ENCODE measurements around the gene EMP3. TPM values are rescaled to one million over a fixed set of nuclear protein-coding genes. Genes with fewer than 3 reads are reported as not detected.
"Not testable (repeated sequence)": the region's sequence is repeated elsewhere in the genome, so short reads cannot be mapped to it uniquely, and the experiment has no call there.

EMP3 gene
- total RNA-seq, 2 donors from 2014 or later, result 11.6 to 29.4 TPM

DNA sequence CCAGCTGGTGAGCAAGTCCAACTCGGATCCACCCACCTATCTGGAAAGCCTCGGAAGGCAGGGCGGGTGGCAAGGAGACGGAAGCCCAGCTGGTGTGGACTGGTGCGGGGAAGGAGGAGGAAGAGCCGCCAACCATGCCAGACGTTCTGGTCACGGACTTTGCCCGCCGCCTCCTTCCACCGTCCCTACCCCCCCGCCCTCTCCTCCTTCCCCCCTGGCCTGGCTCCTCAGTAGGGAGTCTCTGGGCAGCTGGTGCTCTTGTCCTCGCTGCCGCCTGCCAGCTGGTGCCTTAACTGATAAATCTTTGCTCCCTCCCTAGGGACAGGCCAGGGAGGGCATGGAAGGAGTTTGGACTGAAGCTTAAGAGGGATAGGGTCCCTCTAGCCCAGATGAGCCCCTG lies 43.6 kb downstream of the EMP3 start:
- H3K36me3 ChIP-seq, result no peaks in the 10 kb centered on the region
- TF ChIP-seq, protein P1, sequence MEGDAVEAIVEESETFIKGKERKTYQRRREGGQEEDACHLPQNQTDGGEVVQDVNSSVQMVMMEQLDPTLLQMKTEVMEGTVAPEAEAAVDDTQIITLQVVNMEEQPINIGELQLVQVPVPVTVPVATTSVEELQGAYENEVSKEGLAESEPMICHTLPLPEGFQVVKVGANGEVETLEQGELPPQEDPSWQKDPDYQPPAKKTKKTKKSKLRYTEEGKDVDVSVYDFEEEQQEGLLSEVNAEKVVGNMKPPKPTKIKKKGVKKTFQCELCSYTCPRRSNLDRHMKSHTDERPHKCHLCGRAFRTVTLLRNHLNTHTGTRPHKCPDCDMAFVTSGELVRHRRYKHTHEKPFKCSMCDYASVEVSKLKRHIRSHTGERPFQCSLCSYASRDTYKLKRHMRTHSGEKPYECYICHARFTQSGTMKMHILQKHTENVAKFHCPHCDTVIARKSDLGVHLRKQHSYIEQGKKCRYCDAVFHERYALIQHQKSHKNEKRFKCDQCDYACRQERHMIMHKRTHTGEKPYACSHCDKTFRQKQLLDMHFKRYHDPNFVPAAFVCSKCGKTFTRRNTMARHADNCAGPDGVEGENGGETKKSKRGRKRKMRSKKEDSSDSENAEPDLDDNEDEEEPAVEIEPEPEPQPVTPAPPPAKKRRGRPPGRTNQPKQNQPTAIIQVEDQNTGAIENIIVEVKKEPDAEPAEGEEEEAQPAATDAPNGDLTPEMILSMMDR (IDR thresholded peaks at IDR 0.05), result no peak
- DNase-seq, result peak; percentile 84
- no peak overlapping the region for H3K27ac ChIP-seq
- no peaks in the 10 kb centered on the region for H3K9me3 ChIP-seq
- H3K4me1 ChIP-seq, result peaks cover 3% of the 10 kb centered on the region
- intact Hi-C loops (cut with DNase I), result no loop called here
- H3K27me3 ChIP-seq, result no peaks in the 10 kb centered on the region
- H3K9ac ChIP-seq (ENCODE audit: low read depth in 2 of 2, low read length in 2 of 2), result peak overlapping the region; percentile 24 to 62
- no peak overlapping the region for H3K4me3 ChIP-seq

DNA sequence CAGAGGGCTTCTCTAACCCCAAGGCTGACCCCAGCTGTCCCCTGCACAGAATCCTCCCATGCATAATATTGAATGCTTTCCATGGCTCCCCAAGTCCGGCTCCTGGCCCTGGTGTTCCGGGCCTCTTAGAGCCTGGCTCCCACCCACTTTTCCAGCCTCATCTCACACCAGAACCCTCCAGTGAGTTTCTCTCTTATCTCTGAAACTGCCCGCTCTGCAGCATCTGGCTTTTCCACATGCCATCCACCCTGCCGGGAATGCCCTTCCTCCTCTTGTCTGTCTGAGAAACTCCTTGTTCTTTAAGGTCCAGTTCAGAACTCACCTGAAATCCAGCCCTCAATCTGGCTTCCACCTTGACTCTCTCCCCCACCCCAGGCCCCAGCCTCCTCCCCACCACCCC lies 45.6 kb downstream of the EMP3 start:
- no peaks in the 10 kb centered on the region for H3K9me3 ChIP-seq
- H3K9ac ChIP-seq (ENCODE audit: low read depth in 2 of 2, low read length in 2 of 2), result no peak overlapping the region
- no peaks in the 10 kb centered on the region for H3K36me3 ChIP-seq
- H3K4me3 ChIP-seq, result no peak overlapping the region
- H3K27ac ChIP-seq, result no peak overlapping the region
- no peaks in the 10 kb centered on the region for H3K27me3 ChIP-seq
- peaks cover 3% of the 10 kb centered on the region for H3K4me1 ChIP-seq
- intact Hi-C loops (cut with DNase I), result loop anchor here (10.0 kb wide), 1 partner anchor 306 kb away; no protein-coding TSS in a partner anchor
- TF ChIP-seq, protein P1 (IDR thresholded peaks at IDR 0.05), result no peak
- DNase-seq, result no peak

DNA sequence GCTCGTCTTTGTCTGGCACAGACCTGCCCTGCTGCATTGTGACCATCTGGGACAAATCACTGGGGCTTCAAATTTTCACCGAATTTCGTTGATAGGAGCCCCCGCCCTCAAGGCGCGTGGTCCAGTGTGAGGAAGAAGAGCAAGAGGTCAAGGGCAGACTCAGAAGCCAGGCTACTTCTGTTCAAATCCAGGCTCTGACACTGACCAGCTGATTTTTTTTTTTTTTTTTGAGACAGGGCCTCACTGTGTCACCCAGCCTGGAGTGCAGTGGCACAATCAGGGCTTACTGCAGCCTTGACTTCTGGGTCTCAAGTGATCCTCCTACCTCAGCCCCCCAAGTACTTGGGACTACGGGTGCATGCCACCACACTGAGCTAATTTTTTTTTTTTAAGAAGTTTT lies 46.0 kb downstream of the EMP3 start:
- TF ChIP-seq, protein P1 (IDR thresholded peaks at IDR 0.05), result no peak
- Histone ChIP-seq H3K27me3 (no peaks in the 10 kb centered on the region), H3K9ac (ENCODE audit: low read depth in 2 of 2, low read length in 2 of 2) (no peak overlapping the region), H3K27ac (no peak overlapping the region), H3K4me3 (no peak overlapping the region), H3K4me1 (peaks cover 3% of the 10 kb centered on the region), H3K36me3 (no peaks in the 10 kb centered on the region), H3K9me3 (no peaks in the 10 kb centered on the region)
- intact Hi-C loops (cut with DNase I), result loop anchor here (10.0 kb wide), 1 partner anchor 307 kb away; no protein-coding TSS in a partner anchor
- DNase-seq, result no peak

DNA sequence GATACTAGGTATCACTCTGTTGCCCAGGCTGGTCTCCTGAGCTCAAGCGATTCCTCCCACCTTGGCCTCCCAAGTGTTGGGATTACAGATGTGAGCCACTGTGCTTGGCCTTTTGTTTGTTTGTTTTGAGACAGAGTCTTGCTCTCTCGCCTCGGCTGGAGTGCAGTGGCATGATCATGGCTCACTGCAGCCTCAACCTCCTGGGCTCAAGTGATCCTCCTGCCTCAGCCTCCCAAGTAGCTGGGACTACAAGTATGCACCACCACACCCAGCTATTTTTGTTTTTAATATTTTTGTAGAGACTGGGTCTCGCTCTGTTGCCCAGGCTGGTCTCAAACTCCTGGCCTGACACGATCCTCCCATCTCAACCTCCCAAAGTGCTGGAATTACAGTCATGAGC lies 46.4 kb downstream of the EMP3 start:
- not testable (repeated sequence) for H3K4me1 ChIP-seq; H3K27me3 ChIP-seq; H3K36me3 ChIP-seq; H3K4me3 ChIP-seq; DNase-seq; H3K9ac ChIP-seq (ENCODE audit: low read depth in 2 of 2, low read length in 2 of 2); H3K27ac ChIP-seq; H3K9me3 ChIP-seq
- intact Hi-C loops (cut with DNase I), result loop anchor here (10.0 kb wide), 1 partner anchor 307 kb away; no protein-coding TSS in a partner anchor

DNA sequence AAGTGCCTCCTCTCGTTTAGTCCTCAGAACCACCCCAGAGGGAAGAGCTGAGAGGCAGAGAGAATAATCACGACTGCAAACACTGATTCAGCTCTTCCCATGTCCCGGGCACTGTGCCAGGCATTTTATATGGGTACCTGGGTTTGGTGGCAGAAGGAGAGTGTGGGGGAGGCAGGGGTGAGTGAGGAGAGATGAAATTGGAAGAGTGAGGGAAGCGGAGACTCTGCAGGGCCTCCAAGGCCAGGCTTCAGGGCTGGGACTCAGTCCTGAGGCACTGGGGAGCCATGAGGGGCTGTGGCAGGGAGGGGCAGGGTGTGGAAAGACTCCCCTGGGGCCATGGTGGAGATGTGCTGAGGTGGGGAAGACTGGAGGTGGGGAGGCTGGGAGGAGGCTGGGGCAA lies 47.6 kb downstream of the EMP3 start:
- H3K4me3 ChIP-seq, result no peak overlapping the region
- H3K27me3 ChIP-seq, result no peaks in the 10 kb centered on the region
- intact Hi-C loops (cut with DNase I), result loop anchor here (10.0 kb wide), 1 partner anchor 308 kb away; no protein-coding TSS in a partner anchor
- no peaks in the 10 kb centered on the region for H3K36me3 ChIP-seq
- H3K4me1 ChIP-seq, result peaks cover 3% of the 10 kb centered on the region
- no peak overlapping the region for H3K27ac ChIP-seq
- DNase-seq, result peak; percentile 70
- no peak overlapping the region for H3K9ac ChIP-seq (ENCODE audit: low read depth in 2 of 2, low read length in 2 of 2)
- H3K9me3 ChIP-seq, result no peaks in the 10 kb centered on the region
- TF ChIP-seq, protein P1 (IDR thresholded peaks at IDR 0.05), result no peak

DNA sequence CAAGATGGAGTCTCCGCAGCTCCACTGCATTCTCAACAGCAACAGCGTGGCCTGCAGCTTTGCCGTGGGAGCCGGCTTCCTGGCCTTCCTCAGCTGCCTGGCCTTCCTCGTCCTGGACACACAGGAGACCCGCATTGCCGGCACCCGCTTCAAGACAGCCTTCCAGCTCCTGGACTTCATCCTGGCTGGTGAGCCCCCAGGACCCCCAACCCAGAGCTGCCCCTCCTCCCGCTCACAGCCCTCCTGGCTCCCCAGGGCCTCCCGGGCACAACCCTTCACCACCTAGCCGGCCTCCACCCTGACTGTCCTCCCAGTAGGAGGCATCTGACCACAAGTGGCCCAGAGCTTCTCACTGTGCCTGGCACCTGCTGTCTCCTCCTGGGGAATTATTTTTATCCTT lies 48.2 kb downstream of the EMP3 start:
- DNase-seq, result no peak
- Histone ChIP-seq H3K27ac (no peak overlapping the region), H3K4me3 (no peak overlapping the region), H3K36me3 (no peaks in the 10 kb centered on the region), H3K9me3 (no peaks in the 10 kb centered on the region), H3K4me1 (peaks cover 3% of the 10 kb centered on the region), H3K9ac (ENCODE audit: low read depth in 2 of 2, low read length in 2 of 2) (no peak overlapping the region), H3K27me3 (no peaks in the 10 kb centered on the region)
- intact Hi-C loops (cut with DNase I), result loop anchor here (10.0 kb wide), 1 partner anchor 309 kb away; no protein-coding TSS in a partner anchor
- TF ChIP-seq, protein P1 (IDR thresholded peaks at IDR 0.05), result no peak
